ENCODE data around the gene CD300LF. TPM values are rescaled to one million over a fixed set of nuclear protein-coding genes. Genes with fewer than 3 reads are reported as not detected.

Gene CD300LF
- total RNA-seq, 1 experiment from 2014 or later: not detected

GRCh38 chr17:74743755-74744154, 31.0 kb upstream of the CD300LF start:
- Histone ChIP-seq H3K4me3 (ENCODE audit: low read length) (no peak overlapping the region), H3K27ac (ENCODE audit: low read length) (no peak overlapping the region), H2AFZ (ENCODE audit: low read length) (no peak overlapping the region), H3K79me2 (ENCODE audit: low read length) (peaks cover 2% of the 10 kb centered on the region; the same call in 1 of the 2 replicates), H3F3A (ENCODE audit: low read length, unreplicated experiment) (no peaks in the 10 kb centered on the region), H3K4me1 (ENCODE audit: insufficient read depth, low read length) (peaks cover 14% of the 10 kb centered on the region), H4K20me1 (ENCODE audit: low read length) (no peaks in the 10 kb centered on the region), H3K9ac (ENCODE audit: low read length) (no peak overlapping the region), H3K27me3 (ENCODE audit: low read length) (peaks cover 13% of the 10 kb centered on the region; the same call in 1 of the 2 replicates), H3K9me2 (replicated peaks; ENCODE audit: low read length) (no peaks in the 10 kb centered on the region), H3K4me2 (ENCODE audit: low read length) (no peak overlapping the region), H3K9me3 (ENCODE audit: low read length) (no peaks in the 10 kb centered on the region), H3K36me3 (ENCODE audit: low read depth, low read length) (no peaks in the 10 kb centered on the region)
- no TSS peak for BruUV-seq (replicated peaks)
- no peak for ATAC-seq
- intact Hi-C loops (cut with micrococcal nuclease): loop anchor here (1.0 to 2.0 kb wide), 3 partner anchors 27 to 122 kb away; no protein-coding TSS in a partner anchor
- no peak for DNase-seq
- ChIA-PET POLR2A (ENCODE audit: unreplicated experiment) (no interaction called here), CTCF (no interaction called here)
- TF ChIP-seq EZH2 (IDR thresholded peaks at IDR 0.05; ENCODE audit: low read length, unreplicated experiment): no peak
- no peak for TF ChIP-seq EZH2phosphoT487 (IDR thresholded peaks at IDR 0.05; ENCODE audit: borderline replicate concordance, low read length)
- no peak for TF ChIP-seq CTCF (conservative IDR thresholded peaks at IDR 0.05; ENCODE audit: low read depth, low read length)

GRCh38 chr17:74742978-74743545, 30.3 kb upstream of the CD300LF start:
- Histone ChIP-seq H3K4me1 (ENCODE audit: insufficient read depth, low read length) (peaks cover 21% of the 10 kb centered on the region), H3K9ac (ENCODE audit: low read length) (no peak overlapping the region), H3K9me3 (ENCODE audit: low read length) (no peaks in the 10 kb centered on the region), H3K27ac (ENCODE audit: low read length) (no peak overlapping the region), H3K9me2 (replicated peaks; ENCODE audit: low read length) (no peaks in the 10 kb centered on the region), H3K79me2 (ENCODE audit: low read length) (no peaks in the 10 kb centered on the region), H3F3A (ENCODE audit: low read length, unreplicated experiment) (no peaks in the 10 kb centered on the region), H3K4me3 (ENCODE audit: low read length) (no peak overlapping the region), H3K27me3 (ENCODE audit: low read length) (peaks cover 20% of the 10 kb centered on the region), H3K36me3 (ENCODE audit: low read depth, low read length) (no peaks in the 10 kb centered on the region), H4K20me1 (ENCODE audit: low read length) (no peaks in the 10 kb centered on the region), H3K4me2 (ENCODE audit: low read length) (no peak overlapping the region), H2AFZ (ENCODE audit: low read length) (no peak overlapping the region)
- ATAC-seq: no peak
- no TSS peak for BruUV-seq (replicated peaks)
- intact Hi-C loops (cut with micrococcal nuclease): no loop called here
- ChIA-PET POLR2A (ENCODE audit: unreplicated experiment) (no interaction called here), CTCF (interaction anchor here (0.5 kb wide), 1 partner anchor 32 kb away, joined by 8 read pairs; no protein-coding TSS in a partner anchor)
- DNase-seq: no peak
- TF ChIP-seq EZH2 (IDR thresholded peaks at IDR 0.05; ENCODE audit: low read length, unreplicated experiment) (no peak), EZH2phosphoT487 (IDR thresholded peaks at IDR 0.05; ENCODE audit: borderline replicate concordance, low read length) (no peak), CTCF (conservative IDR thresholded peaks at IDR 0.05; ENCODE audit: low read depth, low read length) (no peak)

GRCh38 chr17:74742153-74742515, 29.4 kb upstream of the CD300LF start:
- H3K27me3 ChIP-seq (ENCODE audit: low read length): peaks cover 29% of the 10 kb centered on the region
- H3F3A ChIP-seq (ENCODE audit: low read length, unreplicated experiment): no peaks in the 10 kb centered on the region
- no peaks in the 10 kb centered on the region for H4K20me1 ChIP-seq (ENCODE audit: low read length)
- H3K9ac ChIP-seq (ENCODE audit: low read length): no peak overlapping the region
- ATAC-seq (peak; percentile 2; the same call in 1 of the 2 replicates), DNase-seq (peak; percentile 52)
- H3K79me2 ChIP-seq (ENCODE audit: low read length): no peaks in the 10 kb centered on the region
- H2AFZ ChIP-seq (ENCODE audit: low read length): no peak overlapping the region
- H3K9me3 ChIP-seq (ENCODE audit: low read length): no peaks in the 10 kb centered on the region
- TF ChIP-seq EZH2phosphoT487 (IDR thresholded peaks at IDR 0.05; ENCODE audit: borderline replicate concordance, low read length) (no peak), EZH2 (IDR thresholded peaks at IDR 0.05; ENCODE audit: low read length, unreplicated experiment) (no peak), CTCF (conservative IDR thresholded peaks at IDR 0.05; ENCODE audit: low read depth, low read length) (no peak)
- no peaks in the 10 kb centered on the region for H3K9me2 ChIP-seq (replicated peaks; ENCODE audit: low read length)
- no peak overlapping the region for H3K4me2 ChIP-seq (ENCODE audit: low read length)
- ChIA-PET CTCF (no interaction called here), POLR2A (ENCODE audit: unreplicated experiment) (interaction anchor here (0.7 kb wide), 1 partner anchor 35 kb away, joined by 6 read pairs; no protein-coding TSS in a partner anchor)
- H3K27ac ChIP-seq (ENCODE audit: low read length): no peak overlapping the region
- H3K4me1 ChIP-seq (ENCODE audit: insufficient read depth, low read length): peaks cover 22% of the 10 kb centered on the region
- BruUV-seq (replicated peaks): no TSS peak
- intact Hi-C loops (cut with micrococcal nuclease): no loop called here
- no peak overlapping the region for H3K4me3 ChIP-seq (ENCODE audit: low read length)
- H3K36me3 ChIP-seq (ENCODE audit: low read depth, low read length): no peaks in the 10 kb centered on the region

All from PC-3 (cell line).